HepG2 (cell line): Measurements from ENCODE around the gene NFS1. TPM values are rescaled to one million over a fixed set of nuclear protein-coding genes. Genes with fewer than 3 reads are reported as not detected.

Source experiments
- FLYWCH1 ChIP-seq: sonication (generic); formaldehyde crosslinking; IDR thresholded peaks from 2 replicates; pipeline ENCODE4 v1.8.1; 2023; ENCODE audit warnings: mild to moderate bottlenecking, missing genetic modification reagents
- JUN ChIP-seq: sonication (generic); formaldehyde crosslinking; IDR thresholded peaks from 2 replicates; pipeline ENCODE4 v1.4.0; 2020; ENCODE audit warnings: mild to moderate bottlenecking, missing genetic modification reagents
- KMT2A ChIP-seq: sonication (generic); formaldehyde crosslinking; IDR thresholded peaks from 2 replicates; pipeline ENCODE4 v1.4.0; 2020; ENCODE audit warnings: missing genetic modification reagents
- LBX2 ChIP-seq: sonication (generic); formaldehyde crosslinking; IDR thresholded peaks from 2 replicates; pipeline ENCODE4 v1.5.0; 2020; ENCODE audit warnings: missing genetic modification reagents, mild to moderate bottlenecking, borderline replicate concordance
- MIER3 ChIP-seq: IDR thresholded peaks from 2 replicates; pipeline ENCODE4 v1.6.1; 2016; ENCODE audit warnings: missing compliant biosample characterization, borderline replicate concordance
- NFAT5 ChIP-seq: sonication (generic); formaldehyde crosslinking; IDR thresholded peaks from 2 replicates; pipeline ENCODE4 v1.4.0; 2020; ENCODE audit warnings: missing genetic modification reagents
- PHB2 ChIP-seq: fragments of 450-650 bp; IDR thresholded peaks from 2 replicates; pipeline ENCODE4 v1.6.1; 2018; ENCODE audit not compliant: partially characterized antibody
- PITX1 ChIP-seq: sonication (generic); formaldehyde crosslinking; IDR thresholded peaks from 2 replicates; pipeline ENCODE4 v1.5.1; 2020; ENCODE audit warnings: mild to moderate bottlenecking, missing genetic modification reagents
- SMC3 ChIP-seq: IDR thresholded peaks from 2 replicates; pipeline ENCODE4 v1.6.1; 2011; ENCODE audit warnings: low read length, improper control_type of control experiment
- SP1 ChIP-seq, 2 experiments: fragments of 450-650 bp in 1 of 2; sonication (generic) in 1 of 2; formaldehyde crosslinking in 1 of 2; IDR thresholded peaks; 2 replicates each; pipeline versions ENCODE4 v1.4.0 to v1.6.1; 2016 to 2020; ENCODE audit warnings: missing genetic modification reagents in 1 of 2
- TCF7 ChIP-seq: sonication (generic); IDR thresholded peaks from 2 replicates; pipeline ENCODE4 v1.6.1; 2016; ENCODE audit warnings: antibody characterized with exemption, low read depth
- ZBTB10 ChIP-seq: sonication (generic); formaldehyde crosslinking; IDR thresholded peaks from 2 replicates; pipeline ENCODE4 v1.4.0; 2020; ENCODE audit warnings: missing genetic modification reagents, borderline replicate concordance
- ZNF337 ChIP-seq: sonication (generic); formaldehyde crosslinking; IDR thresholded peaks from 2 replicates; pipeline ENCODE4 v1.5.1; 2020; ENCODE audit warnings: missing genetic modification reagents, low read depth, mild to moderate bottlenecking, borderline replicate concordance
- ZNF687 ChIP-seq: sonication (generic); formaldehyde crosslinking; IDR thresholded peaks from 2 replicates; pipeline ENCODE4 v1.5.1; 2020; ENCODE audit warnings: mild to moderate bottlenecking, missing genetic modification reagents, moderate library complexity
- polyA plus RNA-seq, 8 experiments: library from polyadenylated mRNA; depleted of rRNA in 3 of 8; stranded (reverse) in 7 of 8; unstranded in 1 of 8; fragments of >200 nt; fragmentation: Illumina TruSeq in 4 of 8; extraction: Trizol in 4 of 8; gene quantifications; 2 replicates each; pipeline versions ENCODE4 v1.2.1 to v1.2.3, GENCODE V29; 2011 to 2016; ENCODE audit warnings: low read depth in 4 of 8, missing spikeins in 1 of 8, mixed read lengths in 1 of 8; ENCODE audit not compliant: insufficient read depth in 1 of 8
- total RNA-seq, 5 experiments: library from RNA; depleted of rRNA; stranded (reverse); fragments of >200 nt; fragmentation: Illumina TruSeq; extraction: Trizol; gene quantifications; 2 replicates each; pipeline ENCODE4 v1.2.3, GENCODE V29; 2016; ENCODE audit warnings: low read depth in 1 of 5

NFS1 gene
- total and polyA plus RNA-seq, 2 of the 13 experiments (the other 11 are each of a cell fraction or from before 2014, with no cell fraction given): 65.9 to 88.1 TPM

GRCh38 chr20:35663516-35664465 lies 35.4 kb downstream of the NFS1 start (continued):
- no peak for TF ChIP-seq NFAT5 (CRISPR knock-in tag)
- TF ChIP-seq LBX2 (CRISPR knock-in tag): no peak
- no peak for TF ChIP-seq ZNF687 (CRISPR knock-in tag)
- no peak for TF ChIP-seq PHB2
- TF ChIP-seq ZBTB10 (CRISPR knock-in tag): no peak
- TF ChIP-seq KMT2A (CRISPR knock-in tag): no peak
- 0 out of 2 replicates have a peak, but pooled peaks have one; percentile 22 for TF ChIP-seq FLYWCH1
- no peak for TF ChIP-seq TCF7
- TF ChIP-seq MIER3 (CRISPR knock-in tag): 0 out of 2 replicates have a peak, but pooled peaks have one; percentile 17
- no peak for TF ChIP-seq JUN
- TF ChIP-seq SP1 (IDR thresholded peaks at IDR 0.05): no peak
- TF ChIP-seq SP1 (CRISPR knock-in tag; IDR thresholded peaks at IDR 0.05): 0 out of 2 replicates have a peak, but pooled peaks have one; percentile 17
- peak; percentile 1; the same call in 1 of the 2 replicates for TF ChIP-seq SMC3
- no peak for TF ChIP-seq ZNF337 (CRISPR knock-in tag)
- TF ChIP-seq PITX1 (CRISPR knock-in tag): no peak; the same call in 1 of the 2 replicates
